GM21526 (cell line): Measurements from ENCODE around the gene SLC37A2.
"Not testable (repeated sequence)": the region's sequence is repeated elsewhere in the genome, so short reads cannot be mapped to it uniquely, and the experiment has no call there.

Experiments used
- ATAC-seq: cut with Tn5 transposase; IDR thresholded peaks from one replicate; pipeline ENCODE4 v1.9.1; 2021; ENCODE audit warnings: moderate library complexity; ENCODE audit not compliant: unreplicated experiment, low FRiP score

SLC37A2 gene

DNA sequence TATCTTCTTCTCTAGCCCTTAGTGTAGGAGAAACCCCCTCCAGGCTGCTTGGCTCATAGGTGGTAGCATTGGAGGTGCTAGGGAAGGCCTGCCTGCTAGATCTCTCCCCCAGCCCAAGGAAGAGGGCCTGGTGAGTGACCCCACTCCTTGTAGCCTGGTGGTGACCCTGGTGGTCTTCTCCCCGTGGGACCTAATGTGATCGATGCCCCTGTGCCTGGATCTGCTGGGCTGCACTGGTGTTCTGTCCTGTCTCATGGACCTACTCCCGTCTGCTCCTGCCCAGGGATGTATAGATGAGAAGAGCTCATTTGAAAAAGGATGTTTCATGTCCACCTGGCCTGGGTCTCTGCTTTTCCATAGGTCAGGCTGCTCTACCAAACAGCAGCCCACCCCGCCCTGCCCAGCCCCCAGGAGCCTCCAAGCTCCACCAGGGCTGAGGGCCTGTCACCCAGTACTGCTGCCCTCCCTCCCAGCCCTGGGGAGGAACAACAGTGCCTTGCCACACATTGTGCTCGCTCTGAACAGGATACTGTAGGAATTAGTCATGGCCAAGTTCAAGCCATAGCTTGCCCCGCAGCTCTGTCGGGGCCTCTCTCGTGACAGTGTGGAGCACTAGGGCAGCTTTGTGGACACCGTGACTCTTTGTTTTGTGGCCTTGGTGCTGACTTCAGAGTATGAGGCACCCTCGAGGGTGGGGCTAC, 19.7 kb downstream of the SLC37A2 start:
- no peak for ATAC-seq

DNA sequence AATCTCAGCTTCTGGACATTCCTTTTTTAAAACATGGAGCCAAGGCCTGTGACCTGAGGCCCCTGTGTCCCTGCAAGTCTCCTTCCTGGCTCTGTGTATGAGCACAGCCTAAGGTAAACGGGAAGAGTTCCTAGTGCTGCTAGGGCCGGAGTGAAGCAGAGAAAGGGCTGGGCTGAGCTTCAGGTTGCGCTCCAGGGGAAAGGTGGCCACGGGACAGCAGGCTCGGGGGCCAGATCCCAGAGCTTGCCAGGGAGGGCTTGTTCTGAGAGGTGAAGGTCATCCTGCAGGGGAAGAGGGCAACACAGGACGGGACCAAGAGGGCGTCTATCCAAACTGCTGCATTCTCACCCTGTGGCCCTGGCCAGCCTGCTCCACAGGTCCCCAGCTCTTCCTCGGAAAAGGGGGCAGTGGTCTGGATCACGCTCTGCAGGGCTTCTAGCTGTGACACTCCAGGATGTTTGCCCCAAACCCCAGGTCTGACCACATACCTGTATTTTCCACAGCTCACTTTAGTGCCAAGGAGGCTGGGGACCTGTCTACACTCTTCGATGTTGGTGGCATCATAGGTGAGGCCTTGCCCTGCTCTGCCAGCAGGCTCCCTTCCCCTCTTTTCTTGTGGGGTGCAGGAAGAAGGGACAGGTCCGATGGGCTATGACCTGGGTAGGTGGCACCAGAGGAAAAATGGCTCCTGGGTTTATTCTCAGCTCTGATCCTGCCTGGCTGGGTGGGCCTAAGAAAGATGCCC, 20.4 kb downstream of the SLC37A2 start:
- no peak for ATAC-seq

DNA sequence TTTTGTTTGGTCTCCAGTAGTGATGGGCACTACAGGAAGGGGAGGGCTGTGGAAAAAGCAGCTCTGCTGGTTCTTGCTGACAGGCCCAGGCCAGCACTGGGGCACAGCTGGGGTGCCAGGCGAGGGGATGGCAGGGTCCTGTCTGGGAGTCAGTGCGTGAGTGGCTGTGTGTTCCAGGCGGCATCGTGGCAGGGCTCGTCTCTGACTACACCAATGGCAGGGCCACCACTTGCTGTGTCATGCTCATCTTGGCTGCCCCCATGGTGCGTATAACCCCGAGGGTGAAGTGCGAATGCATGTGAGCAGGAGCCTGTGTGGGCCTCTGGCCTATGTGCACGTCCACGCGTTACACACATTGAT, 20.9 kb downstream of the SLC37A2 start:
- no peak for ATAC-seq

DNA sequence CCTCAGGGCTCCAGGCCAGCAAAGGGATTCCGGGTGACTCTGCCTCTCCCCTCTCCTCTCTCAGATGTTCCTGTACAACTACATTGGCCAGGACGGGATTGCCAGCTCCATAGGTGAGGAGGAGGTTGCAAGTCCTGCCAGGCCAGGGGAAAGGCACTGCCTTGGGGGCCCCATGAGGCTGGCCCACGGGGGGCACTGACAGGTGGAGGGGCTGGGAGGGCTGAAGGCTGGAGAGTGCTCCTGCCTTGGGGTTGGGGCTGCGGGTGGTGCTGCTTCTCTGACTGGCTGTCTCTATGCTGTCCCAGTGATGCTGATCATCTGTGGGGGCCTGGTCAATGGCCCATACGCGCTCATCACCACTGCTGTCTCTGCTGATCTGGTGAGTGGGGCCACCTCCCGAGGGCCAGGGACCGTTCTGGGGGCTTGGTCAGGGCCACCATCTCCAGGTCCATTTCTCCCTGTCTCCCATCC, 21.7 kb downstream of the SLC37A2 start:
- no peak for ATAC-seq

DNA sequence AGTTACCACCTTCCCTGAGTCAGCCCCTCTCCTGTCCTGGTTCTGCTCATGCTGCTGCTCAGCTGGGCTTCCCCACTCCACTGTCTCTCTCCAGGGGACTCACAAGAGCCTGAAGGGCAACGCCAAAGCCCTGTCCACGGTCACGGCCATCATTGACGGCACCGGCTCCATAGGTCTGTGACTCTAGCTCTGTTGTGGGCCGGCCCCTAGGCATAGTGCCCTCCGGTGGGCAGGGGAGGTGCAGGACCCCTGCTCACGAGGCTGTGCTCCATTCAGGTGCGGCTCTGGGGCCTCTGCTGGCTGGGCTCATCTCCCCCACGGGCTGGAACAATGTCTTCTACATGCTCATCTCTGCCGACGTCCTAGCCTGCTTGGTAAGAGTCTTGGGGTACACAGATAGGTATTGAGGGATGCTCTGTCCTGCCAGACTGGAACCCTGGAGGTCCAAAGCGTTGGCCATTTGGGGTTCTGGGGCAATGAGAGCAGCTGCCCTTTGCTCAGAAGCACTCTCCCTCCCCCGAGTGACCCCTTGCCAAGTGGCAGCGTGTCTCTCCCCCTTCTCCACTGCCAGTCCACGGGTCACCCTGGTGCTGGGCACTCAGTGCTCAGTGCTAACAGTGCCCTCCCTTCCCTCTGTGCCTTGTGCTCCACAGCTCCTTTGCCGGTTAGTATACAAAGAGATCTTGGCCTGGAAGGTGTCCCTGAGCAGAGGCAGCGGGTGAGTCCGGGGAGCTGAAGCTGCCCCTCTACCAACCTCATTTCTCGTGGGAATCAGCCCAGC, 22.4 kb downstream of the SLC37A2 start:
- no peak for ATAC-seq

DNA sequence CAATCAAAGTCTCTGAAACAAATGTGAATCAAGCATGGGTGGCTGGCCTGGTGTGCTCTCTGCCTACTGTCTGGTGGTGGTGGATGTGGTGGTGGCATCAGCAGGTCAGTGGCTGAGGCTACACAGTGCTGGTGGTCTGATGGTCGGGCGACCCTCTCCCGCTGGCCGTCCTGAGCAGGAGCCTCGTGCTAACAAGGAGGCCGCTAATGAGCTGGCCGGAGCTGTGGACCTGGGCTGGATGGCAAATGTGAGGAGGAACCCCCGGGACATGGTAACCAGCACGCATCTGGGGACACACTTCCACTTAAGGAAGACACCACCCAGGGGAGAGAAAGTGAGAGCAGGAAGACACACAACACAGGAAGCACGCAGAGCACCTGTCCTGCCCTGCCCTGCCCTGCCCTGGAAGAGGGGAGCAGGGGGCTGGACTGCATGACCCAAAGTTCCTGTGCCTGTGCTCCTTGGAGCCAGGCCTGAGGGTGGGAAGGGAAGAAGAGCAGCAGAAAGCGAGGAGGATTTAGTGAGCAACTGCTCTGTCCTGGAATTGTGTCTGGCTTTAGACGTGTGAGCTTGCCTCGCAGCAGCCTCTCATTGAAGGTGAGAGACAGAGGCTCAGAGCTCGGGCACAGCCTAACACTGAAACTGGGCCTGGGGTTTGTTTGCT, 23.7 kb downstream of the SLC37A2 start:
- no peak for ATAC-seq

DNA sequence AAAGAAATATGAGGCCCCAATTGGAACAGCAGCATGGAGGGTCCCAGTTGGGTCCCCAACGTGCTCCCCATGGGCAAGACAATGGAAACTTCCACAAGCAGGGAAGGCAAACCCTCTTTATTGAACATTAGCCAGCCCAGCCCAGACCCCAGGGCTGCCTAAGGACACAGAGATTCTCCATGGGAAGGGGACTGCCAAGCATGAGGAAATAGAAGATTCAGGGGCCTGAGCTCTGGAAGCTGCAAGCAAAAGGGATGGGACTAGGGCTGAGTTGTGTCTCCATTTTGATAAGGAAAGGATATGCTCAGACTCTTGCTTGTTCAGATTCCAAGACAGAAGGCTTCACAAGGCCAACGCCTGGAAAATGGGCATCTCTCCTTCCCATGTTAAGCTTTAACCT, 25.0 kb downstream of the SLC37A2 start:
- ATAC-seq, result no peak

DNA sequence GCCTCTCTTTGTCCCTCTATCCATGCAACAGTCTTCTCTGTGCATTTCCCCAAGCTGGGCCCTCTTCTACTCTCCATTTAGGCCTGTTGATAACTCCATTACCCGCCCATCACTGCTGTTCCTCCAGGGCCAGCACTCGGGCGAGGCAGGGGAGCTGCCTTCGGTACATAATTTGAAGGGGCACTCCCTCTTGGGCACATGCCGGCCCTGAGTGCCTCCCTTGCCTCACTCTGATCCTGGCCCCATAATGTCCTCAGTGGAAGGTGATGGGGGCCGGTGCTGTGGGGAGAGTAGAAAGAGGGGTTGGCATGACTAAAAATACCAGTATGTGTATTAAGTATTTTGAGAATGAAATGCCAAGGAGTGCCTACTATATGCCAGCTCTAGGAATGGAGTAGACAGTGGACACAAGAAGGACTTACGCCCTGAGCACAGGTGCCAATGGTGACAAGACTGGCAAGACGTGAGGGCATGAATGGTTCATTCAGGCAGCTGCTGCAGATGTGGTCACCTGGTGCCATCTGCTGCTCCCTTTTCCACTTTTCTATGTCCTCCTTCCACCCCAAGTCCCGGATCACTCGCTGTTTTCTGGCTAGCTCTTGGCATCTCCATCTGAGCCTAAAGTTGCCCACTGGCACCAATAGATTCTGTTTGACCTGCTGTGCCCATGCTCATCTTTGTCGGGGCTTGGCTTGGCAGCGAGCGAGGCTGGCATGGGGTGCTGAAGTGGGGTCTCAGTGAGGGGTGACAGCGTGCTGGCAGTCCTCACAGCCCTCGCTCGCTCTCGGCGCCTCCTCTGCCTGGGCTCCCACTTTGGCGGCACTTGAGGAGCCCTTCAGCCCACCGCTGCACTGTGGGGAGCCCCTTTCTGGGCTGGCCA, 25.7 kb downstream of the SLC37A2 start:
- ATAC-seq, result no peak

DNA sequence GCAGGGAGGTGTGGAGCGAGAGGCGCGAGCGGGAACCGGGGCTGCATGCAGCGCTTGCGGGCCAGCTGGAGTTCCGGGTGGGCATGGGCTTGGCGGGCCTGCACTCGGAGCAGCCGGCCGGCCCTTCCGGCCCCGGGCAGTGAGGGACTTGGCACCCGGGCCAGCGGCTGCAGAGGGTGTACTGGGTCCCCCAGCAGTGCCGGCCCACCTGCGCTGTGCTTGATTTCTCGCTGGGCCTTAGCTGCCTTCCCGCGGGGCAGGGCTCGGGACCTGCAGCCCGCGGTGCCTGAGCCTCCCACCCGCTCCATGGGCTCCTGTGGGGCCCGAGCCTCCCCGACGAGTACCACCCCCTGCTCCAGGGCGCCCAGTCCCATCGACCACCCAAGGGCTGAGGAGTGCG, 26.4 kb downstream of the SLC37A2 start:
- not testable (repeated sequence) for ATAC-seq

DNA sequence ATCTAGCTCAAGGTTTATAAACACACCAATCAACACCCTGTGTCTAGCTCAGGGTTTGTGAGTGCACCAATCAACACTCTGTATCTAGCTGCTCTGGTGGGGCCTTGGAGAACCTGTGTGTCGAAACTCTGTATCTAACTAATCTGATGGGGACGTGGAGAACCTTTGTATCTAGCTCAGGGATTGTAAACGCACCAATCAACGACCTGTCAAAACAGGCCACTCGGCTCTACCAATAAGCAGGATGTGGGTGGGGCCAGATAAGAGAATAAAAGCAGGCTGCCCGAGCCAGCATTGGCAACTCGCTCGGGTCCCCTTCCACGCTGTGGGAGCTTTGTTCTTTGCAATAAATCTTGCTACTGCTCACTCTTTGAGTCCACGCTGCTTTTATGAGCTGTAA, 27.0 kb downstream of the SLC37A2 start:
- not testable (repeated sequence) for ATAC-seq

DNA sequence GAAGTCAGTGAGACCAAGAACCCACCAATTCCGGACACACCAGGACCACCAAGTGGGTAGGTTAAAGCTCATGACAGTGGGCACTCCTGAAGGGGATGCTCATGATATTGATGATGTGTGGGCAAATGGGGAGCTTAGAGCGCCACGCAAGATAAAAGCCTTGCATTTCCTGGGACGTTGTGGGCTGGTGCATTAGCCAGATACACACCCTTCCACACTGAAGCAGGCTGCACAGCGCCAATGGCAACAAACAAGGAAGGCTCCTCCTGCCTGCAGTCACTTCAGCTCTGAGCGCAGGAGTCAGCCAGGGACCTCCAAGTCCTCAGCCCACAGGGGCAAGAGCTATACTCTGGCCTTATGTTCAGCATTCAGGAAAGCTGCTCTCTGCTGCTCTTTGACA, 27.7 kb downstream of the SLC37A2 start:
- ATAC-seq, result no peak

DNA sequence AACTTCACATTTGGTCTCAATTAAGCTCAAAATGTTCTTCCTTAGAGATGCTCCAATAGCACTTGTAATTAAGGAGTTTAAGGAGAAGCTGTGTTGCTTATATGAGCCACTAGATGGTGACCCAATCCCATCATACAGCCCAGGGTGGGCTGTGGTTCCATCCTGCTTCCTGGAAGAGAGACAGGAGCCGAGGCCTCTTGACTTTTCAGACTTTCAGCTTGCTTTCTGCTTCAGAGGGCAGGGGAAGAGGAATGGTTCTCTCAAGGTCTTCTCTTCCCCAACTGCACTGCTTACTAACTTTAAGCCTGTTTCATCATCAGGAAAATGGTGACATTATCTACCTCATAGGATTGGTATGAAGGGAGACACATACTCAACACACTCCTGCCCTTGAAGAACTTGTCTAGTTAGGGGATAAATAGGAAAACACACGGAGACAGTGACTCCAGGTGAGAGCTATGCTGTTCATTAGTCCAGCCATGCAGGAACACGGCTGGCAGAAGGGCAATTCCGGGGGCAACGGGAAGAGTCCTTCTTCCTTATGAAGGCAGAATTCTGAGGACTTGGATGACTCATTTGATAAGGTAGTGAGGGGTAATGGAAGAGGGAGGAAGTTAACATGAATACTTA, 28.3 kb downstream of the SLC37A2 start:
- no peak for ATAC-seq

DNA sequence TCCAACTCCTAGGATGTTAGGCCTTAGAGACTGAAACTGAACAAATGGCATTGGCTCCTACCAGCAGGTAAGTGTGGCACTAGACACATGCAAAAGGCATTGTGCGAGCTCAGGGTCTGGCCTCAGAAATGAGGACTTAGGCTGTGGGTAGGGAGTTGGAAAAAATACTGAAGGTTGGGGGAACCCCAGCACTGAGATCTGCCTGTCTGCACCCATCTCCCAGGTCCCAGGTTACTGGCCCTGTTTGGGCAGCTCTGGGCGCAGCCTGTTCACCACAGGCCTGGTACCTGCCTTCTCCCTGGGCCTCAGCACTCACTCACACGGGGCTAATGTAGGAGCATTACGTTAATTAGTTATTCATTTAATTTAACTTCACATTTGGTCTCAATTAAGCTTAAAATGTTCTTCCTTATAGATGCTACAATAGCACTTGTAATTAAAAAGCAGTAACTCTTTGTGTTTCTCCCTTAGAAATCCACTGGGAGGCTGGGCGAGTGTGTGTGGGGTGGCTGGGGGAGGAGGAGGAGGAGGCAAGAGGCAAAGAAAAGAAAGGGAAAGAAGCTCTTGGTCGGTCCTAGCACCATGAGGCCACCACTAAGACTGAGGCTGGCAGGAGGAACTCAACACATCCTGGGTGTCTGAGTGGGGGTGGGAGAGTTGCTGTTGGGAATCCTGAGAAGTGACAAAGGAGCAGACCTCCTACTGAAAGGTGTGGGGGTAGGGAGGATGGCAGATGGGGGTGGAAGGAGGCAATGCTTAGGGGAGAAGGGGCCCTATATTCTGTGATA, 29.0 kb downstream of the SLC37A2 start:
- ATAC-seq, result no peak

DNA sequence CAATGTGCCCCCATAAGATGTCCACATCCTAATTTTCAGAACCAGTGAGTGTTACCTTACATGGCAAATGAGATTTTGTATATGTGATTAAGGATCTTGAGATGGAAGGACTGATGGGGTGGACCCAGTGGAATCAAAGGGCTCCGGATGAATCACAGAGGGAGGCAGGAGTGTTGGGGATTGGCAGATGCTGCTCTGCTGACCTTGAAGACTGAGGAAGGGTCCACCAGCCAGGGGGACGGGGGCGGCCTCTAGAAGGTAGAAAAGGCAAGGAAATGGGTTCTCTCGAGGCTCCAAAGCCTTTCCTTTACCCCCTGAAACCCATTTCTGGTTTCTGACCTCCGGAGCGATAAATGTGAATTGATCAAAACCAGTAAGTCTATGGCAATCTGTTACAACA, 29.6 kb downstream of the SLC37A2 start:
- no peak for ATAC-seq

DNA sequence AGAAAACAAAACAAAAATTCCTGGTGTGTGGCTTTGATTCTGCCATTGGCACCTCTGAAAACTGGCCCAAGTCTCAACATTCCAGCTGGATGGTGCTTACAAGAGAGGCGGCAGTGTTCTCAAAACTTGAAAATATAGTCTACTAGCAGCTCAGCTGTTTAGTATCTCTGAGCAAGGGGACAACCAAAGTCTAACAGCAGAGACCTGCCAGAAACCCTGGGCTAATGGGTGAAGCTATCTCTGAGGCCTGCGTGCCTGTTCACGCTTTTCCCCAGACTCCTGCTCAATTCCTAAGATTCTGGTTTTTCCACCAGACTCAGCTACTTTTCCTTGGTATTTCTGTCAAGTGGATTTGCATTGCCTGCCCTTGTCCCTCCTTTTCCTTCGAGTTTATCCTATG, 30.4 kb downstream of the SLC37A2 start:
- ATAC-seq, result no peak

DNA sequence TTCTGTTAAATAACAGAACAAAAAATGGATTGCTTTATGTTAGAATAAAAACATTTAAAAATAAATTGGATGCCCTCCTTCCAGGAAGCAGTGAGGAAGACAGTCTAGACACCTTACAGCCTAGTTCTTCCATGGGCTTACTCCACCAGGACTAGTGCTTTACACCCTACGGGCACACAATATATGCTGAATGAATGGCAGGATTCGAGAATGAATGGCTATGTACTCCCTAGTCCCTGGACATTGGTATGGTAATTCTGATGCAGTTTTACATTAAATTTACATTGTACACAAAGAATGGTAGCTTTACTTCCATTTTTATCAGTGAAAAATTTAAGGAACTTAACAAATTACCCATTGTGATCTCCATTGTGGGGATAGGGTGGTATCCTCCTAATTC, 31.6 kb downstream of the SLC37A2 start:
- ATAC-seq, result no peak

DNA sequence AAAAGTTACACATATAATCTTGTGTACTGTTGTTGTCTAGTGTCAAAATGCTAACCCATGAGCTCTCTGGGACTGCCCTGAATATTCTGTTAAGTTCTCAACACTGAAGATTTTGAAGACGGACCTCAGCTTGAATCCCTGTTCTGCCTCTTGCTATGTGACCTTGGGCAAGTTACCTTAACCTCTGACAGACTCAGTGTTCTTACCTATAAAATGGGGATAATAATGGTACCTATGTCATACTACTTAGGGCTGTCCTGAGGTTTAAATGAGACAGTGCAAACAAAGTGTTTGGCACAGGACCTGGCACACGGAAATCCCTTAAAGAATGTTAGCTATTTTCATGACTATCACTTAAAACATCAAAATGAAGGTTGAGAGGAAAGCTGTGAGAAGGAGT, 37.0 kb downstream of the SLC37A2 start:
- ATAC-seq, result no peak

DNA sequence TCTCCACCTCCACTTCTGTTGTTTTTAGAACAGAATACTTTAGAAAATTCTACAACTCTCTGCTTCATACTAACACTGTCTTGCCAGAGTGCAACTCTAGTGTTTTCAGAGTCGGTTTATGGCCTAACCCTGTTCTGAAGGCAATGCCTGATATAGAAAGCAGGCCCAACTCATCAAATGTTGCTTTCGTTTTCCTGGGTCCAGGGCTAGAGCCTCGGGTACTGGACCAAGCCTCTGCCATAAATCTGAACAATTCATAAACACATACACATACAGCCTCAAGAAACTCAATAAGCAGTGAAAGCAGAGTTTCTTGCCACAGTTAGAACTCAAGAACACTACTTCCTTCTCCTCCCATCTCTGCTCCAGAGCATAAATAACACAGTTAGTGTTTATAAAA, 38.5 kb downstream of the SLC37A2 start:
- no peak for ATAC-seq

DNA sequence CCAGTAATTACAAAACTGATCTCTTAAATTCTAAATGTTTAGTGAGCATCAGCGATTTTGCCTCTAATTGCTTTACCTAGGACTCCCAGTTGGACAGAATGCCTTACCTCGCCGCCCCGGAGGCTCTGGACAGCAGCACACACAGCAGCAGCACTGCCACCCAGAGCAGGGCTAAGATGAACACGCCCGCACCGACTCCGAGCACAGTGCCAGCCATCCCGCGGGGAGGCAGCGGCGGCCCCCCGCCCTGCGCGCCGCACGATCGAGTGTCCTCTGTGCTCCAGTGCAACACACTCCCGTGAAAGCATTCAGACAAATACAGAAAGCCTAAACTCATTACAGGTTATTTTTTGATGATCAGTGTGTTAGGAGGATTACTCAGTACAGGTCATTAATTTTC, 38.9 kb downstream of the SLC37A2 start:
- no peak for ATAC-seq
